ENCODE results near the gene FLII.

The FLII gene

GRCh38 chr17:18201108-18201507, 57.4 kb downstream of the FLII start:
- no peak for DNase-seq (ENCODE audit: low spot score)
- Mint-ChIP-seq H3K4me1 (ENCODE audit: low read depth) (peaks cover 4% of the 10 kb centered on the region), H3K36me3 (ENCODE audit: low read depth) (peaks cover 30% of the 10 kb centered on the region), H3K27me3 (ENCODE audit: low read depth) (no peaks in the 10 kb centered on the region), H3K4me3 (no peak overlapping the region), H3K27ac (no peak overlapping the region), H3K9me3 (no peaks in the 10 kb centered on the region)

- Mint-ChIP-seq H3K9me3 (no peaks in the 10 kb centered on the region), H3K4me3 (no peak overlapping the region), H3K4me1 (ENCODE audit: low read depth) (peaks cover 6% of the 10 kb centered on the region), H3K27me3 (ENCODE audit: low read depth) (no peaks in the 10 kb centered on the region), H3K36me3 (ENCODE audit: low read depth) (peaks cover 46% of the 10 kb centered on the region), H3K27ac (no peak overlapping the region)
- no peak for DNase-seq (ENCODE audit: low spot score)
These were observed 60.0 kb downstream of the FLII start for GRCh38 chr17:18198530-18198929.

DNA sequence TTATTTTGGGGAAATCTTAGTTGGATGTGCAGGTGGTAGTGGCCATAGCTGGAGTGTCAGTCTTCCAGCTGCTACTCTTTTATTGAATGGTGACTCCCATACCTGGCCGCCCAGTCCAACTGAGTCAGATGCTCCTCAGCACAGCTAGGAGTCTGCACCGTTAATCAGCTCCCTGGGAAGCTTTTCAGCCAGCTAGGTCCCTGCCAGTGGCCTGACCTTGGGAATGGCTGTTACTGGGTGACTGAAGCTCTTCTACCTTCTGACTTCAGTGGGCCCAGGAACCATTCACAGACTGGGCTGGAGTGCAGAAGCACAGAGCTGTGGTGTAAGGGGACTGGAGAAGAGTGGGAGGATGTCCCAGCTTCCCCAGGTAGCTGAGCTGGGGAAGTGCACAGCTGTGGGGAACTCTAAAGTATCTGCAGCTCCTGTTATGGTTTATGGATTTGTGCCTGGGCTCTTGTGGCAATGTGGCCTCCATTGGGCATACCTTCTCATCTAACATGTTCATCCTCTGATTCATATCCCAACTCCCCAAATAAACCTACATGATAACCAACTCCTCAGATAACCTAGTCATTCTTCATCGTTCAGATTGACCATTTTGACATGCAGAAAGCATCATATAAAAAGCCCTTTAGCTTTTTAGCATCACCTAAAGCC, 60.9 kb downstream of the FLII start:
- Mint-ChIP-seq H3K36me3 (ENCODE audit: low read depth) (peaks cover 44% of the 10 kb centered on the region), H3K9me3 (no peaks in the 10 kb centered on the region), H3K27ac (no peak overlapping the region), H3K4me3 (no peak overlapping the region), H3K4me1 (ENCODE audit: low read depth) (peaks cover 6% of the 10 kb centered on the region), H3K27me3 (ENCODE audit: low read depth) (no peaks in the 10 kb centered on the region)
- no peak for DNase-seq (ENCODE audit: low spot score)

DNA sequence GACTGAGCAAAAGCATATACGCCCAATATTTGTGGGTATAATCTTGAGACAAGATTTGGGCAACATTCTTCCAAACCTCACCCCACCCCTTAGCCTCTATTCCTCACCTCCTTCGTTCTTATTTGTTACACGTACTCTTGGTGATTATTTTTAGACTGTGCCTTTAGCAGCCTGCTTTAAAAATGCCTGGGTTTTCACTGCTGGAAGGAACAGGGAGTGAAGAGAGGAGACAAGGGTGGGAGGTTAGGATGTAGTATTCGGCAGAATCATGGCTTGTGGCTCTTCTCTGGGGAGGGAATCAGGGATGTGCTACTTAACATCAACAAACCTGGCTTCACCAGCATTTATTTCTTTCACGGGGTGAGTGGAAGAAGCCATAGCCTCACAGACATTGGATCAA, 63.3 kb downstream of the FLII start:
- H3K4me1 Mint-ChIP-seq (ENCODE audit: low read depth): peaks cover 14% of the 10 kb centered on the region
- H3K36me3 Mint-ChIP-seq (ENCODE audit: low read depth): peaks cover 49% of the 10 kb centered on the region
- H3K9me3 Mint-ChIP-seq: no peaks in the 10 kb centered on the region

More for the DNA sequence above, 63.3 kb downstream of the FLII start:
- no peak overlapping the region for H3K27ac Mint-ChIP-seq
- DNase-seq (ENCODE audit: low spot score): no peak
- H3K27me3 Mint-ChIP-seq (ENCODE audit: low read depth): no peaks in the 10 kb centered on the region
- no peak overlapping the region for H3K4me3 Mint-ChIP-seq
